HG03045 (cell line): Measurements from ENCODE around the gene PPP4C.
A peak's percentile ranks its signal among the peaks of the same experiment; 100 is the strongest.

Source experiments
- ATAC-seq: cut with Tn5 transposase; IDR thresholded peaks from one replicate; pipeline ENCODE4 v1.9.1; 2021; ENCODE audit warnings: mild to moderate bottlenecking, moderate library complexity; ENCODE audit not compliant: unreplicated experiment

PPP4C gene

GRCh38 chr16:30054959-30055553 is 20.7 kb upstream of the PPP4C start:
- no peak for ATAC-seq

DNA sequence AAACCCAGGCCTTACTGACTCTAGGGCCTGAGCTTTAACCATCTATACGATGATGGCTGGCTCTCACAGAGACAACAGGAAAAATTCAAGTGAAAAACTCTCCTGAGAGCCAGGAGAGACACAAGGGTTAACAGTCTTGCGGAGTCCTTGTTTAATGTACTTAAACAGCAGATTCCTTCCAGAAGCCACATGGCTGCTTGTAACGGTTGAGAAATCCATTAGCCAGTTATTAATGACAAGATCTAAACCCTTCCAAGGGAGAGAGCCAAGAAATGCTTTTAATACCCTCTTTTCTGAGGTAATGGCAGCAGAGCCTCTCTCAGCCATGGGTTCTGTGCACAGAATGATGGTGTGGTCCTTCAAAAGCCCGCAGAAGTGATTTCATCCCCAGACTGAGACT is 15.4 kb upstream of the PPP4C start:
- ATAC-seq: no peak

DNA sequence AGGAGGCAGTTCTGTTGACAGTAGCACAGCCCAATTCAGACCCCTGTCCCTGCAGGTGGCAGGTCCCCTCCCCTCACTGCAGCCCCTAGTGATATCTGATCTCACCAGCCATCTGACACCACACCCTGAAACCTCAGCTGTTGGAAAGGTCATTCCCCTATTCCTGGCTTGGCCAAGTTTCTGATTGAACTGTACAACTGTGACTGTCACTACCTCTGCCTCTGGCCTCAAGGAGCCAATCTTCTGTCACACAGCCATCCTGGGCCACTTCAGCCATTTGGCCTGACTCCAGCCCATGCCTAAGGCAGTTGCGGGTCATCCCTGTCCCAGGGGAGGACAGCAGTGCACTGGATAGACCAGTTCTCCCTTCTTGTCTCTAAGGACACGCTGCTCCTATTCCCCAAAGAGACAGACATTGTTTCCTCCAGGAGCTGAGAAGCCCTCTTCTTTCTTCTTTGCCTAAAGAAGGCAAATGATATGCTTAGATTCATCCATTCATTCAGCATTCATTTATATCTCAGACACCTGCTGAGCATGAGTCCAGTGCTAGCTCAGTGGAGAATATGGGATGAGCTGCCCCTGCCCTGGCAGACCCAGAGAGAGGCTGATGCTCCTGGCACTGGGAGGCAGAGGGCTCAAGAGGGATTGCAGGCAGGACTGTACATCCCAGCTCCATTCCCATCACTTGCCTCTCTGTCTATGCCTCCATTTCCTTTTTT is 14.8 kb upstream of the PPP4C start:
- no peak for ATAC-seq

- no peak for ATAC-seq
Observed at GRCh38 chr16:30063278-30063892, 12.4 kb upstream of the PPP4C start.

- ATAC-seq: no peak
Observed at GRCh38 chr16:30063893-30064728, 11.7 kb upstream of the PPP4C start.

GRCh38 chr16:30064729-30065101 is 11.1 kb upstream of the PPP4C start:
- ATAC-seq: no peak

- ATAC-seq: peak; percentile 76
Observed at GRCh38 chr16:30065102-30065942, 10.5 kb upstream of the PPP4C start, which contains the start of gene ALDOA. Gene ALDOA (plus strand): TSS chr16:30065760. CDS start chr16:30066898, 1,138 bp downstream.

GRCh38 chr16:30065943-30066760 is 9.6 kb upstream of the PPP4C start:
- ATAC-seq: no peak

GRCh38 chr16:30066761-30067583 is 8.8 kb upstream of the PPP4C start:
- ATAC-seq: no peak

DNA sequence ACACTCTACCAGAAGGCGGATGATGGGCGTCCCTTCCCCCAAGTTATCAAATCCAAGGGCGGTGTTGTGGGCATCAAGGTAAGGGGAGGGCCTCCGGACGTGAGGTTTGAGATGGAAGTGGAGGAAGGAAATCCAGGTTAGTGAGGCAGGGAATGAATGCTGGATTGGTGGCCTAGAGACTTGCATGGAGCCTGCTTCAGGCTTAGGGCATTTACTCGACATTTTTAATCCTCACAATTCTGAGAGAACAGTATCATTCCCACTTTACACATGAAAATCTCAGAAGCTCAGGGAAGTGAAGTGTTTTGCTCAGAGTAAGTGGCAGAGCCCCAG is 8.2 kb upstream of the PPP4C start:
- ATAC-seq: no peak

DNA sequence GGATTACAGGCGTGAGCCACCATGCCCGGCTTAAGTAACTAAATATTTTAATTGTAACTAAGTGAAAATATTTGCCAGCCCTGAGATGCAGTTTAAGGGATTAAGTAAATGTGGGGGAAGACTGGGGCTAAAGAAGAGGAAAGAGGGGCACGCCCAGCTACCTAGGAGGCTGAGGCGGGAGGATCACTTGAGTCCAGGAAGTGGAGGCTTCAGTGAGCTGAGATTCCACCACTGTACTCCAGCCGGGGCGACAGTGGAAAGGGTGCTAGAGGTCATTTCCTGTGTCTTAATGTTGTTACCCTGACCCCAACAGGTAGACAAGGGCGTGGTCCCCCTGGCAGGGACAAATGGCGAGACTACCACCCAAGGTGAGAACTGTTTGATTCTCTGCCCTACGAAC is 7.5 kb upstream of the PPP4C start:
- ATAC-seq: no peak

DNA sequence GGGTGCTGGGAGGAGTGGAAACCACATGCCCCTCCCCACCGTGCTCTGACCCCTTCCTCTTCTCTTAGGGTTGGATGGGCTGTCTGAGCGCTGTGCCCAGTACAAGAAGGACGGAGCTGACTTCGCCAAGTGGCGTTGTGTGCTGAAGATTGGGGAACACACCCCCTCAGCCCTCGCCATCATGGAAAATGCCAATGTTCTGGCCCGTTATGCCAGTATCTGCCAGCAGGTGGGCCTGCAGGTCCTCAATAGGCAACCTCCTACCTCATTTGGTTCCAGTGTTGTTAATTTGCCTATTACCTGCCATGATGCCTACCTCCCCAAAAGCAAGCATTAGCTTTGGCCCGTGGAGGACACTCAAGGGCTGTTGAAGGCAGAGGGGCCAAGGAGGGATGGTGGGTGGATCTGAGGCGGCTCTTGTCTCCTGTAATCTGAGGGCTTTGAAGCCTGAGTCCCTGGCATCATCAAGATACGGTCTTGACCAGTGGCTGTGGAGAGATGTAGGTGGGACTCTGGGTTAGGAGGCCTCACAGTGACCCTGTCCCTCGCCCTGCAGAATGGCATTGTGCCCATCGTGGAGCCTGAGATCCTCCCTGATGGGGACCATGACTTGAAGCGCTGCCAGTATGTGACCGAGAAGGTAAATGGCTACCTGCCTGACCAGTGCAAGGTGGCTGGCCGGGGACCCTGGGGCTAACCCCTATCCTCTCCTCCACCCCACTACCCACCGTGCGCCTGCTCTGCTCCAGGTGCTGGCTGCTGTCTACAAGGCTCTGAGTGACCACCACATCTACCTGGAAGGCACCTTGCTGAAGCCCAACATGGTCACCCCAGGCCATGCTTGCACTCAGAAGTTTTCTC is 6.8 kb upstream of the PPP4C start:
- no peak for ATAC-seq

- no peak for ATAC-seq
Observed at GRCh38 chr16:30069611-30070462, 6.0 kb upstream of the PPP4C start.

DNA sequence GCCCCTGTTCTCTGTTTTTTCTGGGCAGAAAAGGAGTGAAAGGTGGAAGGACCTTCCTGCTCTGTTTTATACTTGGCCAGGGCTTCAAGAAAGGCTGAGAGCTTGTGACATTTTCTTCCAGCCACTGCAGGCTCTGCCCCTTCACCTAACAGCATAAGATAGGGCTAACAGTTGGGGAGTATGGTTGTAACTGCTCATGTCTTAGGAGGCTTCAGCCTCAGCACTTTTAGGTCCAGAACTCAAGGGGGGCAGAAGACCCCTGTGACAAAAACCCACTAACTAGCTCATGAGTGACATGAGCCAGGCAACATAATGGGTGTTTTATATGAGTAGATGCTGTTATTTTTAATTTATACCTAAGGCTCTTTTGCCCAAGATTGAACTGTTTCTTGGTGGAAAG is 5.3 kb upstream of the PPP4C start:
- ATAC-seq: no peak

GRCh38 chr16:30076276-30076791 is 540 bp downstream of the PPP4C start:
- peak; percentile 35 for ATAC-seq

DNA sequence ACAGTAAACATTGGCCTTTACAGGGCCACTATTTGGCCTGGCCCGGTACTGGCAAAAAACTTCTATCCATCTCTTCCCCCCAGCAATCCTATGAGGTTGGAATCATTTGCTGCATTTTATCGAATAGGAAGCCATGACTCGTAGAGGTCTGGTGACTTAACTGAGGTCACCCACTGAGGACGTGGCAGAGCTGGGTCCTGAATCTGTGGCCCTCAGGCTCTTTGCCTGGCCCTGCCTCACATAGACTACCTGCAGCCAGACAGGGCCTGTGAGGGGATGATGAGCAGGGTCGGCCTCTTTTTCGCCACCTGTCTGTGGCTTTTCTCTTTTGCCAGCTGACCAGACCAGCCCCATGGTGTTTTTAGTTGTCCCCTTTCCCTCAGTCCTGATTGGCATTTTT is 1.9 kb downstream of the PPP4C start:
- ATAC-seq: no peak

DNA sequence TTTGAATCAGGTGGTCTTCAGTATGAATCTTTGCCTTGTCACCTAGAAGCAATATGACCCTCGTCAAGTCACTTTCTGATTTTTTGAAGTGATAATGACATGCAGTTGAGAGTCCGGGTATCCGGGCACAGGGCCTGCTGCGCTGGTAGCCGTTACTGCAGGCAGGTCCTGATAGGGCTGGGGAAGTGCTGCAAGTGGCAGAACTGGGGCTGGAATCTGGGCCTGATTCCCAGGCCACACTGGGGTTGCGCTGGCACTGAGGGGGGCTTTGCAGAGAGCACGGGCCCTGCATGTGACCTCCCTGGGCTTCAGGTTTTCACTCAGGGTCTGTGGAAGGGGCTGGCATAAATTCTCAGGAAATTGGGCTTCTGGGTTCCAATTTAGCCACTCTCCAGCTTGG is 3.0 kb downstream of the PPP4C start:
- ATAC-seq: no peak
